PC-9 (cell line): Measurements from ENCODE around the gene RNF157. TPM values are rescaled to one million over a fixed set of nuclear protein-coding genes. Genes with fewer than 3 reads are reported as not detected.

Experiments used
- BruUV-seq: library from RNA; stranded (reverse); fragments of 400-500 nt; replicated peaks from 2 replicates; lab custom pipeline; 2021; lab: Mats Ljungman, UMichigan
- CTCF ChIA-PET: fragments of 300-600 bp; sonication (Branson Sonifier 250); formaldehyde crosslinking; loops from one replicate; lab custom pipeline; 2022; ENCODE audit warnings: antibody characterized with exemption; lab: Charles Lee
- POLR2A ChIA-PET: fragments of 300-600 bp; sonication (Branson Sonifier 250); formaldehyde crosslinking; loops from one replicate; lab custom pipeline; 2022; ENCODE audit warnings: antibody characterized with exemption; ENCODE audit not compliant: unreplicated experiment; lab: Charles Lee
- DNase-seq, 2 experiments: peaks; one replicate each; pipeline versions ENCODE4 v3.0.0 to v3.0.0-alpha.2; 2015 to 2022; ENCODE audit warnings: mixed read lengths in 1 of 2
- H2AFZ ChIP-seq: fragments of 200-600 bp; sonication (generic); 2 replicates; pipeline ENCODE4 v1.8.1; 2017; ENCODE audit warnings: antibody characterized with exemption
- H3F3A ChIP-seq: fragments of 200-600 bp; sonication (generic); 2 replicates; pipeline ENCODE4 v1.8.1; 2017; ENCODE audit warnings: antibody characterized with exemption, mild to moderate bottlenecking, low read depth; ENCODE audit not compliant: insufficient read depth
- H3K27ac ChIP-seq: fragments of 200-600 bp; sonication (generic); 2 replicates; pipeline ENCODE4 v1.6.1; 2016; ENCODE audit warnings: mixed run types
- H3K27me3 ChIP-seq: fragments of 200-600 bp; sonication (generic); 2 replicates; pipeline ENCODE4 v1.6.1; 2016; ENCODE audit warnings: low read depth, mixed run types; ENCODE audit not compliant: insufficient read depth
- H3K36me3 ChIP-seq: fragments of 200-600 bp; sonication (generic); 2 replicates; pipeline ENCODE4 v1.6.1; 2016; ENCODE audit warnings: low read depth, mixed run types
- H3K4me1 ChIP-seq: fragments of 200-600 bp; sonication (generic); replicated peaks from 2 replicates; pipeline ENCODE4 v1.6.1; 2016; ENCODE audit warnings: mixed run types; ENCODE audit not compliant: insufficient read depth
- H3K4me2 ChIP-seq: fragments of 200-600 bp; sonication (generic); 2 replicates; pipeline ENCODE4 v1.6.1; 2017; ENCODE audit warnings: mixed run types
- H3K4me3 ChIP-seq: fragments of 200-600 bp; sonication (generic); 2 replicates; pipeline ENCODE4 v1.6.1; 2016; ENCODE audit warnings: mixed run types
- H3K79me2 ChIP-seq: fragments of 200-600 bp; sonication (generic); 2 replicates; pipeline ENCODE4 v1.6.1; 2017; ENCODE audit warnings: low read depth, mixed run types
- H3K9me2 ChIP-seq: fragments of 200-600 bp; sonication (generic); 2 replicates; pipeline ENCODE4 v1.8.1; 2017; ENCODE audit warnings: mild to moderate bottlenecking; ENCODE audit not compliant: insufficient read depth
- H3K9me3 ChIP-seq: fragments of 200-600 bp; sonication (generic); 2 replicates; pipeline ENCODE4 v1.8.1; 2016; ENCODE audit warnings: low read depth; ENCODE audit not compliant: insufficient read depth
- H4K20me1 ChIP-seq: fragments of 200-600 bp; sonication (generic); 2 replicates; pipeline ENCODE4 v1.8.1; 2017; ENCODE audit not compliant: insufficient read depth
- EZH2 ChIP-seq: fragments of 200-600 bp; sonication (generic); IDR thresholded peaks from 2 replicates; pipeline ENCODE4 v1.8.0; 2017; ENCODE audit warnings: antibody characterized with exemption, low read depth
- intact Hi-C: fragments of 100-400 bp; cut with micrococcal nuclease; formaldehyde crosslinking; loops from one replicate; pipeline ENCODE4 v1.10.0; 2022; ENCODE audit not compliant: unreplicated experiment
- total RNA-seq: library from RNA; stranded (reverse); gene quantifications from 2 replicates; pipeline ENCODE4 v1.2.3, GENCODE V29; 2021
- TF ChIP-seq, protein P1 (sequence below): fragments of 200-600 bp; sonication (generic); conservative IDR thresholded peaks from 2 replicates; pipeline ENCODE4 v1.6.1; 2017; ENCODE audit warnings: mixed run types, antibody characterized with exemption, mild to moderate bottlenecking, moderate library complexity

RNF157 gene
- total RNA-seq, 1 experiment from 2014 or later: 7.2 TPM

DNA sequence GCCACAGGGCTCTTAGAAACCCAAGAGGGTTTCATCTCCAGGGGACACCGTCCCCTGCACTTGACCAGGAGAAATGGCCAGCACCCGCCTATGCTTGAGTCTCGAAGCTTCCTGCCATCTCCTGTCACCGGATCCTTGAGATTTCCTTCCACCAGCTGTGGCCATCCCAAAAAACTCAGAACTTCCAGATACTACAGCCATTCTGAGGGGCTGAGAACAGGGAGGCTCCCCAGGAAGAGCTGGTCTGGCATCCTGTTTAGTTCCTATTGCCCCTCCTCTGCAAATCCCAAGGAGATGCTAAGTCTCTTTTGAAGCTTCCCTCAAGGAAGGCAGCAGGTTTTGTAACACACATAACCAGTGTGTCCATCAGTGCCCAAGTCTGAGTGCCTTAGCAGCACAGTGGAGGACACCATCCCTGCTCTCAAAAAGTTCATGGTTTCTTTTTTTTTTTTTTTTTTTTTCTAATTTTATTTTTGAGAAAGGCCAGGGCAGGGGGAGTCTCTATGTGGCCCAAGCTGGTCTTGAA, 26.8 kb upstream of the RNF157 start:
- POLR2A ChIA-PET: interaction anchor here (0.6 kb wide), 3 partner anchors 70 to 325 kb away, joined by 3 to 12 read pairs (median 3); no protein-coding TSS in a partner anchor
- Histone ChIP-seq H3K27ac (0 out of 2 replicates have a peak overlapping the region, but pooled peaks have one; percentile 1), H3K4me1 (peaks cover 42% of the 10 kb centered on the region), H4K20me1 (peaks cover 5% of the 10 kb centered on the region; the same call in 1 of the 2 replicates), H2AFZ (no peak overlapping the region), H3K27me3 (no peaks in the 10 kb centered on the region), H3K4me3 (peak overlapping the region; percentile 77; the same call in 1 of the 2 replicates), H3K4me2 (peak overlapping the region; percentile 91), H3K79me2 (peaks cover 42% of the 10 kb centered on the region), H3K9me2 (no peaks in the 10 kb centered on the region), H3K36me3 (no peaks in the 10 kb centered on the region), H3K9me3 (no peaks in the 10 kb centered on the region), H3F3A (peaks cover 23% of the 10 kb centered on the region)
- BruUV-seq: no TSS peak
- intact Hi-C loops: no loop called here
- CTCF ChIA-PET: interaction anchor here (0.7 kb wide), 1 partner anchor 126 kb away, joined by 9 read pairs; the partner anchor contains the start of gene FOXJ1
- DNase-seq: no peak
- TF ChIP-seq, protein P1, sequence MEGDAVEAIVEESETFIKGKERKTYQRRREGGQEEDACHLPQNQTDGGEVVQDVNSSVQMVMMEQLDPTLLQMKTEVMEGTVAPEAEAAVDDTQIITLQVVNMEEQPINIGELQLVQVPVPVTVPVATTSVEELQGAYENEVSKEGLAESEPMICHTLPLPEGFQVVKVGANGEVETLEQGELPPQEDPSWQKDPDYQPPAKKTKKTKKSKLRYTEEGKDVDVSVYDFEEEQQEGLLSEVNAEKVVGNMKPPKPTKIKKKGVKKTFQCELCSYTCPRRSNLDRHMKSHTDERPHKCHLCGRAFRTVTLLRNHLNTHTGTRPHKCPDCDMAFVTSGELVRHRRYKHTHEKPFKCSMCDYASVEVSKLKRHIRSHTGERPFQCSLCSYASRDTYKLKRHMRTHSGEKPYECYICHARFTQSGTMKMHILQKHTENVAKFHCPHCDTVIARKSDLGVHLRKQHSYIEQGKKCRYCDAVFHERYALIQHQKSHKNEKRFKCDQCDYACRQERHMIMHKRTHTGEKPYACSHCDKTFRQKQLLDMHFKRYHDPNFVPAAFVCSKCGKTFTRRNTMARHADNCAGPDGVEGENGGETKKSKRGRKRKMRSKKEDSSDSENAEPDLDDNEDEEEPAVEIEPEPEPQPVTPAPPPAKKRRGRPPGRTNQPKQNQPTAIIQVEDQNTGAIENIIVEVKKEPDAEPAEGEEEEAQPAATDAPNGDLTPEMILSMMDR: no peak
- TF ChIP-seq EZH2: no peak

DNA sequence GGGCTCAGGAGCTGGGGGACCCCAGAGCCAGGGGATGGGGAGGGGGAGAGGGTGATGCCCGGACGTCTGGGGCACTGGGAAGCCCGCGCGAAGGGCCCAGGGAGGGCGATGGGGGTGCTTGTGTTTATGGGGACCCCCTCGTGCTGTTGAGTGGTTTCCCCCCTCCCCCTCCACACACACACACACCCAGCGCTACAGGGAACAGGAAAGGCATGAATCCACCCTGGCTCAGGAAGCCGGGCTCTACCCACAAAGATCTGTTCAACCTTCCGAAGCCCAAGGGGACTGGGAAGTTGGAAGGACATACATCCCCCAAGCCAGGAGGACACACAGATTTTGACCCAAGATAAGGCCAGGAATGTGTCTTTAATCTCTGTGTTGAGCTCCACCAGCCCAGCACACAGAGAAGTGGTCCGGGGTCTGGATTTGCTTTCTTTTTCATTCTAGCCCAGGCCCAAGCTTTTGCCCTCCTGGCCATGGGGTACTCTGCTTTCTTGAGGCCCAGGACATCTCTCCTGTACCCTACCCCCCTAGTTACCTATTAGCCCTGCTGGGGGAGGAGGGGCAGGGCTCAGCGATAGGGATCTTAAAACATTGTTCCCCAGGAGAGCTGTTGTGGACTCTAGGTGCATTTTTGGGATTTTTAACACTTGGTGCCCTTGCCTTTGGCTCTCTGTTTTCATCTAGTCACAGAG, 26.1 kb upstream of the RNF157 start:
- H4K20me1 ChIP-seq: peaks cover 5% of the 10 kb centered on the region; the same call in 1 of the 2 replicates
- no peak for DNase-seq
- H3K79me2 ChIP-seq: peaks cover 42% of the 10 kb centered on the region
- intact Hi-C loops: no loop called here
- H3K27me3 ChIP-seq: no peaks in the 10 kb centered on the region
- ChIA-PET POLR2A (interaction anchor here (0.6 kb wide), 1 partner anchor 69 kb away, joined by 3 read pairs; no protein-coding TSS in a partner anchor), CTCF (interaction anchor here (0.7 kb wide), 1 partner anchor 125 kb away, joined by 9 read pairs; the partner anchor contains the start of gene FOXJ1)
- H3K27ac ChIP-seq: 0 out of 2 replicates have a peak overlapping the region, but pooled peaks have one; percentile 1
- TF ChIP-seq EZH2: no peak
- TF ChIP-seq, protein P1: no peak
- H3F3A ChIP-seq: peaks cover 25% of the 10 kb centered on the region
- H3K4me2 ChIP-seq: peak overlapping the region; percentile 91
- peaks cover 49% of the 10 kb centered on the region for H3K4me1 ChIP-seq
- no peak overlapping the region for H2AFZ ChIP-seq
- no peaks in the 10 kb centered on the region for H3K36me3 ChIP-seq
- no peaks in the 10 kb centered on the region for H3K9me2 ChIP-seq
- no peaks in the 10 kb centered on the region for H3K9me3 ChIP-seq
- peak overlapping the region; percentile 77 for H3K4me3 ChIP-seq
- BruUV-seq: TSS peak; percentile 49

- Histone ChIP-seq H3K36me3 (no peaks in the 10 kb centered on the region), H3K27ac (no peak overlapping the region), H2AFZ (no peak overlapping the region), H3K4me2 (peak overlapping the region; percentile 91), H3K9me3 (no peaks in the 10 kb centered on the region), H3K27me3 (no peaks in the 10 kb centered on the region), H4K20me1 (peaks cover 5% of the 10 kb centered on the region; the same call in 1 of the 2 replicates), H3K4me1 (peaks cover 56% of the 10 kb centered on the region), H3K4me3 (peak overlapping the region; percentile 77), H3K79me2 (peaks cover 42% of the 10 kb centered on the region), H3F3A (peaks cover 25% of the 10 kb centered on the region), H3K9me2 (no peaks in the 10 kb centered on the region)
- intact Hi-C loops: no loop called here
- DNase-seq: no peak
- ChIA-PET CTCF (no interaction called here), POLR2A (interaction anchor here (0.6 to 0.8 kb wide), 3 partner anchors 33 to 193 kb away, joined by 3 to 8 read pairs (median 3); no protein-coding TSS in a partner anchor)
- TF ChIP-seq, protein P1: no peak
- no peak for TF ChIP-seq EZH2
- BruUV-seq: no TSS peak
Observed at GRCh38 chr17:76265624-76266243, 25.4 kb upstream of the RNF157 start.
